ENCODE data around the gene RHBDF1.
A peak's percentile ranks its signal among the peaks of the same experiment; 100 is the strongest.
"Not testable (repeated sequence)": the region's sequence is repeated elsewhere in the genome, so short reads cannot be mapped to it uniquely, and the experiment has no call there.

The RHBDF1 gene

GRCh38 chr16:60166-60565 is 12.3 kb downstream of the RHBDF1 start:
- no peak for DNase-seq (ENCODE audit: low read depth, low spot score)

- no peak for DNase-seq (ENCODE audit: low read depth, low spot score)
These were observed 12.9 kb downstream of the RHBDF1 start for GRCh38 chr16:59440-60059.

- no peak for DNase-seq (ENCODE audit: low read depth, low spot score)
These were observed 13.7 kb downstream of the RHBDF1 start for GRCh38 chr16:58491-59439.

GRCh38 chr16:57711-58110 is 14.7 kb downstream of the RHBDF1 start:
- DNase-seq (ENCODE audit: low read depth, low spot score): no peak

GRCh38 chr16:56231-56927 is 16.1 kb downstream of the RHBDF1 start:
- no peak for DNase-seq (ENCODE audit: low read depth, low spot score)

GRCh38 chr16:55571-56136 is 16.8 kb downstream of the RHBDF1 start:
- no peak for DNase-seq (ENCODE audit: low read depth, low spot score)

GRCh38 chr16:54237-54581 is 18.2 kb downstream of the RHBDF1 start:
- DNase-seq (ENCODE audit: low read depth, low spot score): no peak

GRCh38 chr16:53346-54236 is 18.8 kb downstream of the RHBDF1 start, which contains the start of the genes POLR3K and SNRNP25:
Gene POLR3K, minus strand, starts transcription at chr16:53608. Its CDS starts 22 bp downstream, at chr16:53586.
Gene SNRNP25, plus strand, starts transcription at chr16:53828. Its CDS starts 189 bp downstream, at chr16:54017.
- DNase-seq (ENCODE audit: low read depth, low spot score): peak; percentile 99

GRCh38 chr16:50769-51591 is 21.5 kb downstream of the RHBDF1 start:
- no peak for DNase-seq (ENCODE audit: low read depth, low spot score)

- DNase-seq (ENCODE audit: low read depth, low spot score): no peak
These were observed 25.2 kb downstream of the RHBDF1 start for GRCh38 chr16:47234-47633.

- DNase-seq (ENCODE audit: low read depth, low spot score): not testable (repeated sequence)
These were observed 25.9 kb downstream of the RHBDF1 start for GRCh38 chr16:46510-46909.

GRCh38 chr16:45454-45853 is 27.0 kb downstream of the RHBDF1 start:
- DNase-seq (ENCODE audit: low read depth, low spot score): no peak

GRCh38 chr16:44655-45054 is 27.8 kb downstream of the RHBDF1 start:
- DNase-seq (ENCODE audit: low read depth, low spot score): no peak

- no peak for DNase-seq (ENCODE audit: low read depth, low spot score)
These were observed 29.1 kb downstream of the RHBDF1 start for GRCh38 chr16:43294-43693.

- no peak for DNase-seq (ENCODE audit: low read depth, low spot score)
These were observed 29.7 kb downstream of the RHBDF1 start for GRCh38 chr16:42691-43090.

GRCh38 chr16:42069-42457 is 30.4 kb downstream of the RHBDF1 start:
- no peak for DNase-seq (ENCODE audit: low read depth, low spot score)

- DNase-seq (ENCODE audit: low read depth, low spot score): no peak
These were observed 30.9 kb downstream of the RHBDF1 start for GRCh38 chr16:41439-42068.

GRCh38 chr16:38941-39892 is 33.2 kb downstream of the RHBDF1 start:
- DNase-seq (ENCODE audit: low read depth, low spot score): no peak

All from ELF-1 (cell line).